IMR-90 (cell line): ENCODE results near the gene RAPGEF1. TPM values are rescaled to one million over a fixed set of nuclear protein-coding genes. Genes with fewer than 3 reads are reported as not detected.

Experiments used
- ATAC-seq: fragments of 200-7000 bp; cut with Tn5 transposase; 2 replicates; pipeline ENCODE4 v1.9.1; 2020; ENCODE audit warnings: low read depth, mild to moderate bottlenecking, moderate library complexity
- BruUV-seq: library from RNA; stranded (reverse); fragments of 400-500 nt; replicated peaks from 2 replicates; lab custom pipeline; 2021; lab: Mats Ljungman, UMichigan
- CTCF ChIA-PET: fragments of 300-600 bp; formaldehyde crosslinking; extraction: SDS; loops from one replicate; lab custom pipeline; 2021; ENCODE audit warnings: antibody characterized with exemption; lab: Yijun Ruan, JAX
- POLR2A ChIA-PET: fragments of 300-600 bp; sonication (Branson Sonifier 250); formaldehyde crosslinking; loops from one replicate; lab custom pipeline; 2022; ENCODE audit warnings: antibody characterized with exemption; ENCODE audit not compliant: unreplicated experiment; lab: Charles Lee
- DNase-seq: peaks from one replicate; pipeline ENCODE4 v3.0.0; 2013
- H2AFZ ChIP-seq: replicated peaks from 2 replicates; pipeline ENCODE3; 2013; ENCODE audit warnings: low read length, mild to moderate bottlenecking; ENCODE audit not compliant: poor library complexity
- H2AK5ac ChIP-seq: 2 replicates; pipeline ENCODE4 v1.6.1; 2013; ENCODE audit warnings: low read depth, low read length, inconsistent platforms
- H2AK9ac ChIP-seq: replicated peaks from 2 replicates; pipeline ENCODE3; 2013; ENCODE audit warnings: mild to moderate bottlenecking, low read depth, low read length, moderate library complexity; ENCODE audit not compliant: poor library complexity
- H2BK120ac ChIP-seq: 2 replicates; pipeline ENCODE4 v1.6.1; 2013; ENCODE audit warnings: low read depth, low read length, inconsistent platforms
- H2BK15ac ChIP-seq: 3 replicates; pipeline ENCODE4 v1.6.1; 2013; ENCODE audit warnings: low read depth, low read length, inconsistent platforms
- H2BK20ac ChIP-seq: 2 replicates; pipeline ENCODE4 v1.6.1; 2013; ENCODE audit warnings: low read depth, mild to moderate bottlenecking, inconsistent platforms, low read length, moderate library complexity
- H2BK5ac ChIP-seq: 2 replicates; pipeline ENCODE4 v1.6.1; 2013; ENCODE audit warnings: mild to moderate bottlenecking, low read depth, low read length, inconsistent platforms; ENCODE audit not compliant: poor library complexity, severe bottlenecking
- H3K14ac ChIP-seq: replicated peaks from 2 replicates; pipeline ENCODE4 v1.6.1; 2013; ENCODE audit warnings: low read depth, low read length, inconsistent platforms
- H3K18ac ChIP-seq: 2 replicates; pipeline ENCODE4 v1.6.1; 2013; ENCODE audit warnings: low read depth, low read length, control low read depth
- H3K23ac ChIP-seq: 2 replicates; pipeline ENCODE4 v1.6.1; 2013; ENCODE audit warnings: low read depth, low read length, inconsistent platforms
- H3K27ac ChIP-seq: 2 replicates; pipeline ENCODE4 v1.5.1; 2013; ENCODE audit warnings: mild to moderate bottlenecking, control low read depth, low read length; ENCODE audit not compliant: insufficient read depth
- H3K27me3 ChIP-seq: 2 replicates; pipeline ENCODE4 v1.6.1; 2013; ENCODE audit warnings: low read length; ENCODE audit not compliant: control insufficient read depth, insufficient read depth
- H3K36me3 ChIP-seq: 2 replicates; pipeline ENCODE4 v1.6.1; 2013; ENCODE audit warnings: low read length, mixed read lengths; ENCODE audit not compliant: control insufficient read depth, insufficient read depth
- H3K4ac ChIP-seq: 2 replicates; pipeline ENCODE4 v1.6.1; 2013; ENCODE audit warnings: low read depth, low read length, inconsistent platforms
- H3K4me1 ChIP-seq: 2 replicates; pipeline ENCODE4 v1.6.1; 2013; ENCODE audit warnings: low read length, mixed read lengths; ENCODE audit not compliant: control insufficient read depth, insufficient read depth
- H3K4me2 ChIP-seq: 2 replicates; pipeline ENCODE4 v1.6.1; 2013; ENCODE audit warnings: low read depth, mild to moderate bottlenecking, control low read depth, low read length, moderate library complexity
- H3K4me3 ChIP-seq: 2 replicates; pipeline ENCODE4 v1.5.1; 2013; ENCODE audit warnings: low read depth, mild to moderate bottlenecking, control low read depth, low read length, moderate library complexity; ENCODE audit not compliant: insufficient read depth
- H3K56ac ChIP-seq: 2 replicates; pipeline ENCODE4 v1.6.1; 2013; ENCODE audit warnings: low read length, inconsistent platforms; ENCODE audit not compliant: insufficient read depth; ENCODE audit errors: extremely low read depth
- H3K79me1 ChIP-seq, 2 experiments: 2 replicates each; pipeline ENCODE4 v1.6.1; 2013; ENCODE audit warnings: low read length in 2 of 2, inconsistent platforms in 1 of 2, low read depth in 1 of 2
- H3K9ac ChIP-seq: 2 replicates; pipeline ENCODE4 v1.6.1; 2013; ENCODE audit warnings: low read depth, low read length, control low read depth
- H3K9me1 ChIP-seq: 2 replicates; pipeline ENCODE4 v1.6.1; 2013; ENCODE audit warnings: low read length, inconsistent platforms; ENCODE audit not compliant: insufficient read depth
- H3K9me3 ChIP-seq: 2 replicates; pipeline ENCODE4 v1.6.1; 2013; ENCODE audit warnings: low read length; ENCODE audit not compliant: control insufficient read depth, insufficient read depth
- H4K20me1 ChIP-seq: 2 replicates; pipeline ENCODE4 v1.6.1; 2013; ENCODE audit warnings: low read length, inconsistent platforms; ENCODE audit not compliant: insufficient read depth
- H4K5ac ChIP-seq: 2 replicates; pipeline ENCODE4 v1.6.1; 2013; ENCODE audit warnings: mild to moderate bottlenecking, low read depth, low read length, control low read depth
- H4K8ac ChIP-seq, 2 experiments: 2 replicates each; pipeline ENCODE4 v1.6.1; 2013; ENCODE audit warnings: low read depth in 2 of 2, low read length in 2 of 2, control low read depth in 1 of 2, inconsistent platforms in 1 of 2
- H4K91ac ChIP-seq: 2 replicates; pipeline ENCODE4 v1.6.1; 2013; ENCODE audit warnings: low read depth, low read length, inconsistent platforms; ENCODE audit not compliant: insufficient read depth
- BHLHE40 ChIP-seq: fragments of 150-350 bp; IDR thresholded peaks from 2 replicates; pipeline ENCODE4 v1.6.1; 2016; ENCODE audit warnings: mild to moderate bottlenecking, low read depth, low read length
- CEBPB ChIP-seq: IDR thresholded peaks from 2 replicates; pipeline ENCODE4 v1.6.1; 2012; ENCODE audit warnings: low read depth, low read length, improper control_type of control experiment
- CHD1 ChIP-seq: IDR thresholded peaks from 2 replicates; pipeline ENCODE4 v1.6.1; 2012; ENCODE audit warnings: low read depth, low read length, improper control_type of control experiment
- CTCF ChIP-seq: conservative IDR thresholded peaks from 2 replicates; pipeline ENCODE4 v1.5.1; 2012; ENCODE audit warnings: mild to moderate bottlenecking, low read depth, low read length, improper control_type of control experiment
- ELK1 ChIP-seq: fragments of 150-350 bp; IDR thresholded peaks from 2 replicates; pipeline ENCODE4 v1.6.1; 2016; ENCODE audit warnings: low read depth, mild to moderate bottlenecking, low read length, moderate library complexity, borderline replicate concordance
- FOS ChIP-seq: fragments of 150-350 bp; IDR thresholded peaks from 2 replicates; pipeline ENCODE4 v1.6.1; 2016; ENCODE audit warnings: low read depth, low read length
- MAFK ChIP-seq: IDR thresholded peaks from 2 replicates; pipeline ENCODE4 v1.6.1; 2012; ENCODE audit warnings: low read depth, low read length, improper control_type of control experiment
- NFE2L2 ChIP-seq: fragments of 150-350 bp; IDR thresholded peaks from 2 replicates; pipeline ENCODE4 v1.6.1; 2016; ENCODE audit warnings: low read depth, mild to moderate bottlenecking, low read length
- RCOR1 ChIP-seq: IDR thresholded peaks from 2 replicates; pipeline ENCODE4 v1.6.1; 2012; ENCODE audit warnings: mild to moderate bottlenecking, low read length, improper control_type of control experiment; ENCODE audit not compliant: insufficient replicate concordance
- RFX5 ChIP-seq: IDR thresholded peaks from 2 replicates; pipeline ENCODE4 v1.8.0; 2012; ENCODE audit warnings: low read depth, mild to moderate bottlenecking, low read length, moderate library complexity
- SMC3 ChIP-seq: fragments of 150-350 bp; IDR thresholded peaks from 2 replicates; pipeline ENCODE4 v1.6.1; 2016; ENCODE audit warnings: low read depth, mild to moderate bottlenecking, antibody characterized with exemption, low read length, moderate library complexity
- WGBS, 2 experiments: methylation state at CpG; one replicate each; pipeline versions ENCODE4 v1.1.5 to v1.1.7; 2013; ENCODE audit warnings: missing lambda C conversion rate in 2 of 2; ENCODE audit not compliant: insufficient read length in 1 of 2; ENCODE audit errors: extremely low coverage in 2 of 2; 5-methylcytosine and 5-hydroxymethylcytosine counted together
- dilution Hi-C: fragments of 300-500 bp; cut with HindIII; formaldehyde crosslinking; loops from one replicate; pipeline ENCODE4 v1.14.3; 2018; ENCODE audit warnings: low sequenced_read_pairs; ENCODE audit not compliant: unreplicated experiment
- in situ Hi-C: fragments of 300-500 bp; cut with MboI; formaldehyde crosslinking; loops from 3 replicates; pipeline ENCODE4 v1.14.3; 2019; ENCODE audit warnings: low sequenced_read_pairs, inconsistent platforms, mixed read lengths
- intact Hi-C: fragments of 100-400 bp; cut with micrococcal nuclease; formaldehyde crosslinking; loops from 2 replicates; pipeline ENCODE4 v1.10.0; 2022
- polyA plus RNA-seq, 3 experiments: library from polyadenylated mRNA; depleted of rRNA; stranded (reverse); fragments of >200 nt; gene quantifications; 2 replicates each; pipeline ENCODE4 v1.2.3, GENCODE V29; 2012; ENCODE audit warnings: low replicate concordance in 1 of 3
- total RNA-seq: library from RNA; depleted of rRNA; stranded (reverse); fragments of >200 nt; gene quantifications from 2 replicates; pipeline ENCODE4 v1.2.3, GENCODE V29; 2012

RAPGEF1 gene
- total and polyA plus RNA-seq, 2 of the 4 experiments (the other 2 are of a cell fraction) = 13.1 to 22.3 TPM

DNA sequence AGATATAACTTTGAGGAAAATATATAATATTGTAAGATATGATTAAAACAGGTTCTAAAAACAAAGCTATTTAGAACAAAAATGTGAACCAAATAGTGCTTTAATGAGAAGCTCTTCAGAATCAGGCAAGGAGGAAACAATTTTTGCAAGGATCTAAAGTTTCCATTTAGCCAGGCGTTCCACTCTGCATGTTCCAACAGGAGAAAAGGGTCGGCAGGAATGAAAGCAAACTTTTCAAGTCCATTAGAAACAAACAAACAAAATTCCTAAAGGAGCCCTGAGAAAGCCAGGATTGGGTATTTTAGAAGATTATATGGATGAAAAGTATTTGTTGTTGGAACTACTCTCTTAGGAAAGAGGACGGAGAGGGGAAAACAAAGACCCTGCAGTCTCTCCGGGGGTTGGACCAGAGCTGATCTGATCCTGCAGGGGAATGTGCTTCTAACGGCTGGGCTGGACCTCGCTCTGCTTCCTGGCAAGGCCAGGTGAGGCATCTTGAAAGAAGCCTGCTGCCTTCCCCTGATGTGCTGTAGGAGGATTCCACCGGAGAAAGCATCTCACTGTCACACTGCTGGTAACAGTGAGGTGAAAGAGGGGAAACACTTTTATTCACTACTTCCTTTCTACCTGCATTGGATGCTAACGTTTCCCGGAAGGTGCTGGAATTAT, 100.0 kb downstream of the RAPGEF1 start:
- in situ Hi-C loops (no loop called here), dilution Hi-C loops (no loop called here)
- no peak overlapping the region for H3K9ac ChIP-seq

More for the DNA sequence above, 100.0 kb downstream of the RAPGEF1 start:
- 0 out of 2 replicates have a peak overlapping the region, but pooled peaks have one; percentile 47 for H2AK5ac ChIP-seq
- intact Hi-C loops = no loop called here
- H2AK9ac ChIP-seq = no peak overlapping the region
- H3K27me3 ChIP-seq = no peaks in the 10 kb centered on the region
- no peak overlapping the region for H3K23ac ChIP-seq
- H2BK5ac ChIP-seq = no peak overlapping the region
- CTCF ChIA-PET = no interaction called here
- TF ChIP-seq RFX5 (no peak), SMC3 (no peak), BHLHE40 (no peak), FOS (no peak), CTCF (no peak), ELK1 (no peak), RCOR1 (no peak), CHD1 (no peak), CEBPB (no peak), MAFK (no peak), NFE2L2 (no peak)
- H2BK20ac ChIP-seq = no peak overlapping the region
- no peaks in the 10 kb centered on the region for H4K20me1 ChIP-seq
- H2AFZ ChIP-seq = no peak overlapping the region
- no peak overlapping the region; the same call in 2 of the 3 replicates for H2BK15ac ChIP-seq
- H3K79me1 ChIP-seq = peaks cover 5 to 37% of the 10 kb centered on the region in 2 experiments; a peak in 2 of 4 replicates
- no TSS peak for BruUV-seq
- H3K36me3 ChIP-seq = peaks cover 13% of the 10 kb centered on the region
- no peak overlapping the region for H2BK120ac ChIP-seq
- H3K9me3 ChIP-seq = no peaks in the 10 kb centered on the region
- H3K4me1 ChIP-seq = peaks cover 10% of the 10 kb centered on the region
- POLR2A ChIA-PET = no interaction called here
- H3K4me2 ChIP-seq = no peak overlapping the region
- H3K4me3 ChIP-seq = no peak overlapping the region
- H3K18ac ChIP-seq = 0 out of 2 replicates have a peak overlapping the region, but pooled peaks have one; percentile 14
- no peak overlapping the region for H3K14ac ChIP-seq
- H3K27ac ChIP-seq = no peak overlapping the region
- peak overlapping the region; percentile 19; the same call in 1 of the 2 replicates for H3K4ac ChIP-seq
- H3K56ac ChIP-seq = no peak overlapping the region
- no peak overlapping the region for H4K5ac ChIP-seq
- WGBS, 2 experiments = 100% methylated on average over 1 of the region's 9 CpGs; no CpG with 5 or more reads in 1 of the 2 experiments
- ATAC-seq (no peak), DNase-seq (no peak)
- peaks cover 14% of the 10 kb centered on the region for H3K9me1 ChIP-seq
- no peak overlapping the region for H4K8ac ChIP-seq
- H4K91ac ChIP-seq = no peak overlapping the region
